Measurements from ENCODE around the gene CTSD. TPM values are rescaled to one million over a fixed set of nuclear protein-coding genes. Genes with fewer than 3 reads are reported as not detected.

CTSD gene
- total and polyA plus RNA-seq, 2 of the 4 experiments (the other 2 are of a cell fraction): 39.8 to 166 TPM

- H3K18ac ChIP-seq (ENCODE audit: low read depth, low read length): no peak overlapping the region
- H2AFZ ChIP-seq (replicated peaks; ENCODE audit: low read length, poor library complexity): no peak overlapping the region
- H3K4ac ChIP-seq (ENCODE audit: low read depth, low read length): no peak overlapping the region
- ChIA-PET POLR2A (ENCODE audit: unreplicated experiment) (no interaction called here), CTCF (interaction anchor here (1.1 kb wide), 1 partner anchor 72 kb away, joined by 4 read pairs; no protein-coding TSS in a partner anchor)
- H3K9ac ChIP-seq (ENCODE audit: low read depth, low read length): no peak overlapping the region
- no peak for TF ChIP-seq POLR2A (IDR thresholded peaks at IDR 0.05; ENCODE audit: low read depth, low read length)
- no peak for TF ChIP-seq CTCF (conservative IDR thresholded peaks at IDR 0.05; ENCODE audit: low read depth, low read length)
- TF ChIP-seq ELK1 (IDR thresholded peaks at IDR 0.05; ENCODE audit: borderline replicate concordance, low read depth, low read length): no peak
- no peak for TF ChIP-seq MXI1 (IDR thresholded peaks at IDR 0.05; ENCODE audit: borderline replicate concordance, low read depth, low read length)
- TF ChIP-seq RCOR1 (IDR thresholded peaks at IDR 0.05; ENCODE audit: insufficient replicate concordance, low read length): no peak
- no peak for TF ChIP-seq NFE2L2 (IDR thresholded peaks at IDR 0.05; ENCODE audit: low read depth, low read length)
- no peak for TF ChIP-seq RFX5 (IDR thresholded peaks at IDR 0.05; ENCODE audit: low read depth, low read length)
- in situ Hi-C loops (cut with MboI; ENCODE audit: low sequenced_read_pairs) (no loop called here), dilution Hi-C loops (cut with HindIII; ENCODE audit: low sequenced_read_pairs, unreplicated experiment) (no loop called here), intact Hi-C loops (cut with micrococcal nuclease) (no loop called here)
- no peak overlapping the region for H3K4me3 ChIP-seq (ENCODE audit: insufficient read depth, low read depth, low read length)
- no peak overlapping the region for H2BK20ac ChIP-seq (ENCODE audit: low read depth, low read length)
- H3K36me3 ChIP-seq (ENCODE audit: control insufficient read depth, insufficient read depth, low read length): no peaks in the 10 kb centered on the region
- H2BK120ac ChIP-seq (ENCODE audit: low read depth, low read length): no peak overlapping the region
- no peak overlapping the region for H3K4me2 ChIP-seq (ENCODE audit: low read depth, low read length)
- no TSS peak for BruUV-seq (replicated peaks)
- H3K23ac ChIP-seq (ENCODE audit: low read depth, low read length): no peak overlapping the region
- no peak overlapping the region for H4K8ac ChIP-seq (ENCODE audit: low read depth in 2 of 2, low read length in 2 of 2)
- H2BK5ac ChIP-seq (ENCODE audit: low read depth, low read length, poor library complexity, severe bottlenecking): no peak overlapping the region
- H2AK5ac ChIP-seq (ENCODE audit: low read depth, low read length): no peak overlapping the region
- no peak overlapping the region for H4K91ac ChIP-seq (ENCODE audit: insufficient read depth, low read depth, low read length)
- ATAC-seq (ENCODE audit: low read depth) (no peak), DNase-seq (no peak)
- no peaks in the 10 kb centered on the region for H3K9me1 ChIP-seq (ENCODE audit: insufficient read depth, low read length)
- no peaks in the 10 kb centered on the region for H3K4me1 ChIP-seq (ENCODE audit: control insufficient read depth, insufficient read depth, low read length)
- 63% methylated on average over 5 of the region's 8 CpGs; no CpG with 5 or more reads in 1 of the 2 experiments for WGBS, 2 experiments (ENCODE audit: extremely low coverage in 2 of 2, insufficient read length in 1 of 2)
- H4K20me1 ChIP-seq (ENCODE audit: insufficient read depth, low read length): no peaks in the 10 kb centered on the region
- no peak overlapping the region for H2BK15ac ChIP-seq (ENCODE audit: low read depth, low read length)
- H3K9me3 ChIP-seq (ENCODE audit: control insufficient read depth, insufficient read depth, low read length): no peaks in the 10 kb centered on the region
- H3K27me3 ChIP-seq (ENCODE audit: control insufficient read depth, insufficient read depth, low read length): peaks cover 27% of the 10 kb centered on the region
- no peak overlapping the region for H4K5ac ChIP-seq (ENCODE audit: low read depth, low read length)
- no peak overlapping the region for H3K56ac ChIP-seq (ENCODE audit: extremely low read depth, insufficient read depth, low read length)
- no peak overlapping the region for H2AK9ac ChIP-seq (replicated peaks; ENCODE audit: low read depth, low read length, poor library complexity)
- H3K79me1 ChIP-seq (ENCODE audit: low read depth in 1 of 2, low read length in 2 of 2): no peaks in the 10 kb centered on the region
- H3K27ac ChIP-seq (ENCODE audit: insufficient read depth, low read length): no peak overlapping the region
- no peak overlapping the region for H3K14ac ChIP-seq (replicated peaks; ENCODE audit: low read depth, low read length)
Observed at GRCh38 chr11:1717745-1718144, 46.0 kb downstream of the CTSD start.

All from IMR-90 (cell line).